Keratinocyte (primary cell): ENCODE data around the gene AP3B1. TPM values are rescaled to one million over a fixed set of nuclear protein-coding genes. Genes with fewer than 3 reads are reported as not detected.

ENCODE experiments used
- DNase-seq: peaks from one replicate; pipeline ENCODE4 v3.0.0-alpha.2; 2011; ENCODE audit warnings: low read depth, missing footprints, low spot score
- FAIRE-seq: peaks from 2 replicates; lab custom pipeline; 2011; peaks lifted over from hg19 to GRCh38; lab: Jason Lieb, UNC
- H2AFZ ChIP-seq: 2 replicates; pipeline ENCODE4 v1.6.0; 2012; ENCODE audit warnings: low read length, control low read depth, inconsistent platforms; ENCODE audit not compliant: control insufficient read depth
- H3K27ac ChIP-seq: 2 replicates; pipeline ENCODE4 v1.5.1; 2011; ENCODE audit warnings: low read length; ENCODE audit not compliant: control insufficient read depth, insufficient read depth
- H3K27me3 ChIP-seq: 3 replicates; pipeline ENCODE4 v1.6.0; 2011; ENCODE audit warnings: low read length; ENCODE audit not compliant: control insufficient read depth, insufficient read depth; ENCODE audit errors: extremely low read depth
- H3K36me3 ChIP-seq, 2 experiments: 2 replicates in 1 of 2; 3 replicates in 1 of 2; pipeline ENCODE4 v1.5.1; 2011; ENCODE audit warnings: low read length in 2 of 2, mild to moderate bottlenecking in 1 of 2; ENCODE audit not compliant: control insufficient read depth in 2 of 2, insufficient read depth in 2 of 2; ENCODE audit errors: extremely low read depth in 1 of 2
- H3K4me1 ChIP-seq: 3 replicates; pipeline ENCODE4 v1.5.1; 2011; ENCODE audit warnings: low read length; ENCODE audit not compliant: control insufficient read depth, insufficient read depth; ENCODE audit errors: extremely low read depth
- H3K4me2 ChIP-seq: 3 replicates; pipeline ENCODE4 v1.6.0; 2011; ENCODE audit warnings: low read depth, low read length; ENCODE audit not compliant: control insufficient read depth, insufficient read depth; ENCODE audit errors: extremely low read depth
- H3K4me3 ChIP-seq, 3 experiments: fragments of 200-600 bp in 1 of 3; sonication (generic) in 1 of 3; 2 replicates in 2 of 3; 3 replicates in 1 of 3; pipeline ENCODE4 v1.5.1; 2011 to 2016; ENCODE audit warnings: low read length in 3 of 3, mild to moderate bottlenecking in 3 of 3, control low read depth in 2 of 3, inconsistent platforms in 1 of 3, low read depth in 1 of 3, mixed read lengths in 1 of 3, mixed run types in 1 of 3, moderate library complexity in 1 of 3; ENCODE audit not compliant: control insufficient read depth in 2 of 3, insufficient read depth in 2 of 3; ENCODE audit errors: extremely low read depth in 1 of 3
- H3K79me2 ChIP-seq: 2 replicates; pipeline ENCODE4 v1.6.0; 2012; ENCODE audit warnings: low read length; ENCODE audit not compliant: control insufficient read depth, insufficient read depth
- H3K9ac ChIP-seq: 3 replicates; pipeline ENCODE4 v1.6.0; 2011; ENCODE audit warnings: low read length; ENCODE audit not compliant: control insufficient read depth, insufficient read depth; ENCODE audit errors: extremely low read depth
- H3K9me1 ChIP-seq: 3 replicates; pipeline ENCODE4 v1.6.0; 2011; ENCODE audit warnings: low read length; ENCODE audit not compliant: control insufficient read depth, insufficient read depth; ENCODE audit errors: extremely low read depth
- H3K9me3 ChIP-seq: 2 replicates; pipeline ENCODE4 v1.5.1; 2012; ENCODE audit warnings: low read depth, low read length; ENCODE audit not compliant: control insufficient read depth
- H4K20me1 ChIP-seq: 3 replicates; pipeline ENCODE4 v1.6.0; 2011; ENCODE audit warnings: low read length; ENCODE audit not compliant: control insufficient read depth, insufficient read depth; ENCODE audit errors: extremely low read depth
- CTCF ChIP-seq, 3 experiments: IDR thresholded peaks in 1 of 3; conservative IDR thresholded peaks in 1 of 3; optimal IDR thresholded peaks in 1 of 3; 2 replicates in 2 of 3; 3 replicates in 1 of 3; pipeline versions ENCODE3 to v1.5.1; 2011; ENCODE audit warnings: low read length in 3 of 3, mild to moderate bottlenecking in 3 of 3, moderate library complexity in 2 of 3, control low read depth in 1 of 3, inconsistent platforms in 1 of 3; ENCODE audit not compliant: insufficient read depth in 2 of 3; ENCODE audit errors: extremely low read depth in 1 of 3
- EZH2 ChIP-seq: IDR thresholded peaks from one replicate; pipeline ENCODE4 v1.6.1; 2012; ENCODE audit warnings: inconsistent platforms, mild to moderate bottlenecking, low read length, moderate library complexity
- dilution Hi-C: fragments of 300-500 bp; cut with MboI; formaldehyde crosslinking; loops from one replicate; pipeline ENCODE4 v1.7.0; 2020; ENCODE audit warnings: low sequenced_read_pairs; ENCODE audit not compliant: extremely low pct_ligation_motif_present
- polyA plus RNA-seq, 5 experiments: library from polyadenylated mRNA; depleted of rRNA in 3 of 5; stranded (reverse) in 3 of 5; stranded (forward) in 1 of 5; unstranded in 1 of 5; fragments of >200 nt; gene quantifications; 1 replicate in 1 of 5; 2 replicates in 3 of 5; 3 replicates in 1 of 5; pipeline versions ENCODE4 v1.2.1 to v1.2.3, GENCODE V29; 2011 to 2012; ENCODE audit warnings: missing spikeins in 2 of 5, low read depth in 1 of 5, low replicate concordance in 1 of 5

The AP3B1 gene
- polyA plus RNA-seq, 1 donor (not counting 4 experiments of a cell fraction or from before 2014, with no cell fraction given): 65.1 TPM

- Histone ChIP-seq H3K4me3 (no peak overlapping the region), H3K4me2 (no peak overlapping the region), H3K27me3 (peaks cover 4% of the 10 kb centered on the region), H2AFZ (no peak overlapping the region), H3K9me1 (no peaks in the 10 kb centered on the region), H3K36me3 (no peaks in the 10 kb centered on the region), H3K9ac (no peak overlapping the region), H3K27ac (no peak overlapping the region), H4K20me1 (no peaks in the 10 kb centered on the region), H3K9me3 (no peaks in the 10 kb centered on the region), H3K4me1 (no peaks in the 10 kb centered on the region), H3K79me2 (no peaks in the 10 kb centered on the region)
- DNase-seq (no peak), FAIRE-seq (no peak)
- no peak for TF ChIP-seq EZH2
- no peak for TF ChIP-seq CTCF (optimal IDR thresholded peaks at IDR 0.05 in 1 of 3, IDR thresholded peaks at IDR 0.05 in 1 of 3, conservative IDR thresholded peaks at IDR 0.05 in 1 of 3; ENCODE audit: extremely low read depth in 1 of 3, insufficient read depth in 2 of 3, low read length in 3 of 3)
- dilution Hi-C loops: no loop called here
Measured at GRCh38 chr5:77985247-77985646, 309.3 kb downstream of the AP3B1 start.

- FAIRE-seq (no peak), DNase-seq (no peak)
- H3K4me2 ChIP-seq: no peak overlapping the region
- H3K4me3 ChIP-seq: no peak overlapping the region
- no peaks in the 10 kb centered on the region for H4K20me1 ChIP-seq
- TF ChIP-seq EZH2: no peak
- no peak for TF ChIP-seq CTCF (optimal IDR thresholded peaks at IDR 0.05 in 1 of 3, IDR thresholded peaks at IDR 0.05 in 1 of 3, conservative IDR thresholded peaks at IDR 0.05 in 1 of 3; ENCODE audit: extremely low read depth in 1 of 3, insufficient read depth in 2 of 3, low read length in 3 of 3)
- no peaks in the 10 kb centered on the region for H3K36me3 ChIP-seq
- dilution Hi-C loops: no loop called here
- H3K27ac ChIP-seq: no peak overlapping the region
- H3K9ac ChIP-seq: no peak overlapping the region
- H2AFZ ChIP-seq: no peak overlapping the region
- no peaks in the 10 kb centered on the region for H3K9me3 ChIP-seq
- no peaks in the 10 kb centered on the region for H3K79me2 ChIP-seq
- peaks cover 4% of the 10 kb centered on the region for H3K27me3 ChIP-seq
- no peaks in the 10 kb centered on the region for H3K4me1 ChIP-seq
- no peaks in the 10 kb centered on the region for H3K9me1 ChIP-seq
Measured at GRCh38 chr5:77984587-77984986, 309.9 kb downstream of the AP3B1 start.
